ENCODE results near the gene NOXRED1. TPM values are rescaled to one million over a fixed set of nuclear protein-coding genes. Genes with fewer than 3 reads are reported as not detected.
"Not testable (repeated sequence)": the region's sequence is repeated elsewhere in the genome, so short reads cannot be mapped to it uniquely, and the experiment has no call there.

NOXRED1 gene
- 1.2 TPM for total RNA-seq

- FAIRE-seq, result no peak
- no peak for DNase-seq (ENCODE audit: low spot score in 2 of 2)
Measured at GRCh38 chr14:77423423-77423822, at the start of gene NOXRED1. Gene NOXRED1, minus strand, starts transcription at chr14:77423523. Its CDS starts 634 bp downstream, at chr14:77422889.

GRCh38 chr14:77470224-77470870, 47.0 kb upstream of the NOXRED1 start:
- DNase-seq (ENCODE audit: low spot score in 2 of 2), result no peak
- FAIRE-seq, result no peak

GRCh38 chr14:77469539-77469938, 46.2 kb upstream of the NOXRED1 start:
- FAIRE-seq, result no peak

GRCh38 chr14:77469067-77469505, 45.8 kb upstream of the NOXRED1 start:
- no peak for DNase-seq (ENCODE audit: low spot score in 2 of 2)
- FAIRE-seq, result no peak

More at GRCh38 chr14:77469539-77469938, 46.2 kb upstream of the NOXRED1 start:
- DNase-seq (ENCODE audit: low spot score in 2 of 2), result no peak

- no peak for DNase-seq (ENCODE audit: low spot score in 2 of 2)
- no peak for FAIRE-seq
Measured at GRCh38 chr14:77467801-77468200, 44.5 kb upstream of the NOXRED1 start.

- DNase-seq (ENCODE audit: low spot score in 2 of 2) (peak in 1 of 2 donors; percentile 44), FAIRE-seq (no peak)
Measured at GRCh38 chr14:77459072-77459723, 35.9 kb upstream of the NOXRED1 start.

GRCh38 chr14:77458249-77458950, 35.1 kb upstream of the NOXRED1 start:
- DNase-seq (ENCODE audit: low spot score in 2 of 2) (no peak), FAIRE-seq (no peak)

GRCh38 chr14:77457522-77458248, 34.4 kb upstream of the NOXRED1 start, which contains the start of the genes AHSA1 and VIPAS39:
Gene AHSA1, plus strand, starts transcription at chr14:77458093. Its CDS starts 97 bp downstream, at chr14:77458190.
Gene VIPAS39, minus strand, starts transcription at chr14:77457601. Its CDS starts 3,499 bp downstream, at chr14:77454102.
- FAIRE-seq, result peak; percentile 36

GRCh38 chr14:77457115-77457521, 33.8 kb upstream of the NOXRED1 start:
- DNase-seq (ENCODE audit: low spot score in 2 of 2) (no peak), FAIRE-seq (no peak)

More at GRCh38 chr14:77457522-77458248, 34.4 kb upstream of the NOXRED1 start, which contains the start of the genes AHSA1 and VIPAS39:
- peak; percentile 79 to 85 for DNase-seq (ENCODE audit: low spot score in 2 of 2)

GRCh38 chr14:77455966-77456640, 32.8 kb upstream of the NOXRED1 start:
- DNase-seq (ENCODE audit: low spot score in 2 of 2) (no peak), FAIRE-seq (no peak)

GRCh38 chr14:77442196-77442595, 18.9 kb upstream of the NOXRED1 start:
- FAIRE-seq (no peak), DNase-seq (ENCODE audit: low spot score in 2 of 2) (no peak)

- FAIRE-seq, result no peak
- DNase-seq (ENCODE audit: low spot score in 2 of 2), result no peak
Measured at GRCh38 chr14:77439861-77440260, 16.5 kb upstream of the NOXRED1 start.

- DNase-seq (ENCODE audit: low spot score in 2 of 2) (no peak), FAIRE-seq (peak; percentile 53)
Measured at GRCh38 chr14:77438596-77438995, 15.3 kb upstream of the NOXRED1 start.

- DNase-seq (ENCODE audit: low spot score in 2 of 2) (no peak), FAIRE-seq (no peak)
Measured at GRCh38 chr14:77436042-77436441, 12.7 kb upstream of the NOXRED1 start.

GRCh38 chr14:77426396-77426795, 3.1 kb upstream of the NOXRED1 start:
- FAIRE-seq (no peak), DNase-seq (ENCODE audit: low spot score in 2 of 2) (no peak)

- FAIRE-seq, result no peak
Measured at GRCh38 chr14:77424862-77425261, 1.5 kb upstream of the NOXRED1 start.

GRCh38 chr14:77421201-77421600, 2.1 kb downstream of the NOXRED1 start:
- DNase-seq (ENCODE audit: low spot score in 2 of 2) (no peak), FAIRE-seq (no peak)

More at GRCh38 chr14:77424862-77425261, 1.5 kb upstream of the NOXRED1 start:
- DNase-seq (ENCODE audit: low spot score in 2 of 2), result no peak

- no peak for FAIRE-seq
- DNase-seq (ENCODE audit: low spot score in 2 of 2), result no peak
Measured at GRCh38 chr14:77416836-77417235, 6.5 kb downstream of the NOXRED1 start.

GRCh38 chr14:77416098-77416497, 7.2 kb downstream of the NOXRED1 start:
- not testable (repeated sequence) for DNase-seq (ENCODE audit: low spot score in 2 of 2); FAIRE-seq

All from frontal cortex (tissue), 4 donors.